Sigmoid colon (tissue), 3 donors: ENCODE data around the gene OR51I2.

ENCODE experiments used
- POLR2A ChIP-seq, 2 donors: fragments of 450-650 bp; IDR thresholded peaks; one replicate each; pipeline ENCODE4 v1.6.1; 2016; ENCODE audit warnings: antibody characterized with exemption in 2 of 2, mild to moderate bottlenecking in 2 of 2, moderate library complexity in 2 of 2
- TF ChIP-seq, protein P1 (sequence below), 4 experiments: fragments of 450-650 bp in 3 of 4; fragments of 200-600 bp in 1 of 4; IDR thresholded peaks; one replicate each; pipeline ENCODE4 v1.5.1; 2016 to 2019; ENCODE audit warnings: antibody characterized with exemption in 4 of 4, mild to moderate bottlenecking in 3 of 4, moderate library complexity in 2 of 4

DNA sequence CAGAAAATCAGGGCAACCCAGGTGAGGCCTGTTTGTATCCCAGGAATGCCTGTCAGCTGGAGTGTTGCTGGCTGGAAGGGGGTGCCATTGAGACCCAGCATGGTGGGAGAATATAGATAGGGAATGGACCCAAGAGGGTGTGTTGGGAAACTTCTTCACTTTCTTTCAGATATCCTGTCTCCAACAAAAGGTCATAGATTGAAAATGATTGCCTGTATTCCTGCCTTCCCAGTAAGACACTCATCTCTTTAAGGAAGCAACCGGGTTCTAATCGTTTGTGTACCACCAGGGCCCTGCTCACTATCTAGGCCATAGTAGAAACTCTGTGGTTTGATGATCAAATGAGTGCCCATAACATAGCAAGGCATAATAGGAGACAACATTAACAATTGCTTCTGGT is 7.7 kb upstream of the OR51I2 start, which contains the start of gene OR51I1:
- no peak for TF ChIP-seq POLR2A (IDR thresholded peaks at IDR 0.05)
- TF ChIP-seq, protein P1, sequence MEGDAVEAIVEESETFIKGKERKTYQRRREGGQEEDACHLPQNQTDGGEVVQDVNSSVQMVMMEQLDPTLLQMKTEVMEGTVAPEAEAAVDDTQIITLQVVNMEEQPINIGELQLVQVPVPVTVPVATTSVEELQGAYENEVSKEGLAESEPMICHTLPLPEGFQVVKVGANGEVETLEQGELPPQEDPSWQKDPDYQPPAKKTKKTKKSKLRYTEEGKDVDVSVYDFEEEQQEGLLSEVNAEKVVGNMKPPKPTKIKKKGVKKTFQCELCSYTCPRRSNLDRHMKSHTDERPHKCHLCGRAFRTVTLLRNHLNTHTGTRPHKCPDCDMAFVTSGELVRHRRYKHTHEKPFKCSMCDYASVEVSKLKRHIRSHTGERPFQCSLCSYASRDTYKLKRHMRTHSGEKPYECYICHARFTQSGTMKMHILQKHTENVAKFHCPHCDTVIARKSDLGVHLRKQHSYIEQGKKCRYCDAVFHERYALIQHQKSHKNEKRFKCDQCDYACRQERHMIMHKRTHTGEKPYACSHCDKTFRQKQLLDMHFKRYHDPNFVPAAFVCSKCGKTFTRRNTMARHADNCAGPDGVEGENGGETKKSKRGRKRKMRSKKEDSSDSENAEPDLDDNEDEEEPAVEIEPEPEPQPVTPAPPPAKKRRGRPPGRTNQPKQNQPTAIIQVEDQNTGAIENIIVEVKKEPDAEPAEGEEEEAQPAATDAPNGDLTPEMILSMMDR (IDR thresholded peaks at IDR 0.05) = no peak
